Stimulated activated CD4-positive, alpha-beta T cell treated with anti-CD3 and anti-CD28 coated beads, Interleukin-1b, Interleukin-23, amount 100 ng/mL, for 4 hours (primary cell): ENCODE measurements around the gene DOCK9.
"Not testable (repeated sequence)": the region's sequence is repeated elsewhere in the genome, so short reads cannot be mapped to it uniquely, and the experiment has no call there.

Source experiments
- DNase-seq, 2 donors: peaks; one replicate each; pipeline ENCODE4 v3.0.0-alpha.2; 2020; ENCODE audit warnings: low read depth in 2 of 2

DOCK9 gene

DNA sequence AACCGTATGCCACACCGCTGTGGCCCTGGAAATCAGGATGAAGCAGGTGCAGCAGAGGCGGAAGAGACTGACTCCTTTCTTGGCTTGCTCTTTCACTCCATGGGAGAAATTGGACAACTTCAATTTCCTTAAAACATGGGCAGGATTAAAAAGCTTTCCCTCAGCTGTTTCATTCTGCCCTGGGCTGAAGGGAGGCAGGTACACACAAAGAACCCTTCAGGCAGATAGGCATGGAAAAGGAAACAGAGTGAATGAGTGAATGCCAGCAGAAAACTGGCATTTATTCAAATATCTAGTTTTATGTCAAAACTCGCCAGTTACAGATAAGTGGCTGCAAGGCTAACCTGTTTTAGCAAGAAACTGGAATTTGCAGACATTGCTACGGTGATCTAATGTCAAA, 154.4 kb downstream of the DOCK9 start:
- DNase-seq = no peak

DNA sequence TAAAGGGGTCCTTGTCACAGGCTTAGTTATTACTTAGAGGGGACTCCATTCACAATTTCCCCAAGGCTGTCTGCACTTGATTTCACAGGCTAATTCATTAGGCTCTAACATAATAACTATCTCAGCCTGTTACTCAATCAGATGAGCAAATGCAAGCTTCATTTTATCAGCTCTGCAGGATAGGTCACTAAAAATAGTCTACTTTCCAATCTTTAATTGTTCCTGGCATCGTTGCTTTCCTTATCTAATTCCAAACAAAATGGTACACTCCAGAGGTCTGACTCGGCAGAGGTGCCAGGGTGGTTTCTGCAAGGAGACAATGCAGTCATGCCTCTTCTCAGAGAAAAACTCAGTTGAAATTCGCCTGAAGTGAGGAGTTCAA, 155.6 kb downstream of the DOCK9 start:
- no peak for DNase-seq

DNA sequence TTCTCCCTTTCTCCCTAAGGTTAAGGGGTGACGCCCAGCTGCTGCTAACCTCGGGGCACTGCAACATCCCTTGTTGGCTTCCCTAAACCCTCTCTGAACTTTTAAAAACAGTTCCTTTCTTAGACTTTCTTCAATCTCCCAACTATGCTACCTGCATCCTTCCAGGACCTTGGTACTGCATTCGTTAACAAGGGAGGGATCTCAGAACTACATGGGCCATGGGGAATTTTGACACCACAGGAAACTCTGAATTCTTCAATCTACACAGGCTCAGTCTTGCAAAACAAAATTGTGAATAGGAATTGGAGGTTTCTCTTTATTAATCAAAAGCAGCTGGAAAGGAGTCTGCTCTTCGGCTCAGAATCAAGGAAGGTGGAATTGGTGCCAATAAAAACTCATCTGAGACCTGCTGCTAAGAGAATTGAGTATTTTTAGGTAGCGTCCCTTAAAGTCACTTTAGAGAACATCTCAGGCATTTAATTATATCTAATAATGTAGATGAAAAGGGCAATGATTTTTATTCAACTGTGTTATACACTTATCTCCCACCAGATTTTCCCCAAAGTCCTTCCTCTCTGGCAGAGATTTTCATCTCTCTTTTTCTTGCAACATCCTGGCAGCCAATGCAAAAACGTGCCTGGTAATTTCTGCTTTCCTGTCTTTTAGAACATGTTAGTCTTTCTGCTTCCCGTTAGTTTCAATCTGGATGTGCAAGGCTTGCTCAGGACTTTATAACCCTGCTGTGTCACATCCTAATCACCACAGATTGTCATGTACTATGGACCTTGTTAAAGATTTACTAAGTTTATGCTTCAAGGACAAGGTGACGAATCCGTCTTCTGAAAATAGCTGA, 156.3 kb downstream of the DOCK9 start:
- DNase-seq = no peak

DNA sequence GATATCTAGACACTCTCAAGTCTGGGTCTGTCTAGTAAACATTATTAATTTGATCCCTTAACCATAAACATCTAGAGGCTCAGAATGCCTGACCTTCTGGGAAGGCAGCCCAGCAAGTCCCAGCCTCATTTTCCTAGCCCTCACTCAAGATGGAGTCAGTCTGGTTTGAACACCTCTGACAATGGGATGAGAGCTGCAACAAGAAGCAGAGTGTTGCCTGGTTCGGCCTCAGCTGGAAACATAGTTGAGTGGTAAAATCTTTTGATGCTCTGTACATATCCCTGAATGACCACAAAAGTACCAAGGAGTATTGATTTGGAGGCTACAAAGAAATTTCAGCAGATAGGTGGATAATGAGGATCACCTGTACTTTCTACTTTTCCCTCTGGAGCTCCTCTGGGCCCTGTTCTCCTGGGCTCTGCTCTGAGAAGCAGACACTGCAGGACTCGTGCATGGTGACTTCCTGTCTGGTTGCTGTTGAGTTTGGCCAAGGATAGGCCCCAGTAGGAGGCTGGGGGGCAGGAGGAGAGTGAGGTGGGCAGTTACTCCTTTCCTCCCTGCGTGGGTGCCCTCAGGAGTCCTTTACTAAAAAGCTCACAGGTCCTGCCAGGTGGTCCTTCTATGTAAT, 157.0 kb downstream of the DOCK9 start:
- no peak for DNase-seq

DNA sequence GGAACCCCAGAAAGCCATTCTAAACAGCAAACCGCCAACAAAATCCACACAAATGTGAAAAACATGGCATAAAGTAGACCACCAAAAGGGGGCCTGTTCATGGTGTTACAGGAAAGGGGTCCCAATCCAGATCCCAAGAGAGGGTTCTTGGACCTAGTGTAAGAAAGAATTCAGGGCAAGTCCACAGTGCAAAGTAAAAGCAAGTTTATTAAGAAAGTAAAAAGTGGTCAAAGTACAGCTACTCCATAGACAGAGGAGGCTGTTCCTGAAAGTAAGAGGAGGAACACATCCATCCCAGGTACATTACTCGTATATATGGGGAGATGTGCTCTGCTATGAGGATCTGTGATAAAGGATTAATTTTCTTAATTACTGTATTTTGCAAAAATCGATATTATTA, 157.6 kb downstream of the DOCK9 start:
- DNase-seq = no peak

DNA sequence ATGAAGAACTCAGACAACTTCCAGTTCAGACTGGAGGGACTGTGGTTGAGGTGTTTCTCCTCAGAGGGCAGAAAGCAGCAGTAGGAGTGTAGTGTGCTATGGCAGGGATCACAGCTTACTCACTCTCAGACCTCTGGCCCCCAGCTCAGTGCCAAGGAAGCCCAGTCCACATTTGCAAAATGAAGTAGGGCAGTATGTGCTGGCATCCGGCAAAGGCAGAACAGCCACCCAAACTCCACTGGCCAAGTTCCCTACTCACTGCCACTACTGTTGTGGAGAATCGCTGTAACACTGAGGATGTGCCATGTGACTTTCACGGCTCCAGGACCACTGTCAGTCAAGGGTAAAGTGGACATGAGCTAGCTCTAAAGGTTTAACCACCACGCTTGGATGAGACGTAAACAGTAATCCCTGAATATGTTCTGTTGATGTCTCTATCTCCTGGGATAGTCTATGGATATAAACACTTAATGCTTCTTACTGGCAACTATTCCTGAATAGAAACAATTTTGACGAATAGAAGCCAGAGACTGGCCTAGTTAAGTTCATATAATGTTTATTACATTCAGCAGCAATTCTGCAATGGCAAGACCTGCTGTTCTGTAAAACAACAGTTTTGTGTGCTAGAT, 158.4 kb downstream of the DOCK9 start:
- no peak for DNase-seq

DNA sequence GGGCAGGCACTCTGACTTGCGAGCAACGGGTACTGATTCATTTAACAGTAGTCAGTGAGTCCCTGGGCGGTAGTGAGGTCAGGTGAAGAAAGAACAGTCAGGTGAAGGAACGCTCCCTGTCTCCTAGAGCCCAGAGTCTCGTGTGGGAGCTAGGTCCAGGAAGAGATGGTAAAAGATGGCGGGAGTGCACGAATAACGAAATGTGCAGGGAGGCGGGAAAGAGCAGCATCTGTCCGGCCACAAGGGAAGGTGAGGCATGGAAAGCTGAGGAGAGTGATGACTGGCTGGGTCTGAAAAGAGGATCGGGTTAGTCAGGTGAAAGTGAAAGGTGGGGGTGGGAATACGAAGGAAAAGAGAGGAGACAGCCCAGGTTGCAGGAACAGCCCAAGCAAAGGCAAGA, 161.5 kb downstream of the DOCK9 start:
- no peak for DNase-seq

DNA sequence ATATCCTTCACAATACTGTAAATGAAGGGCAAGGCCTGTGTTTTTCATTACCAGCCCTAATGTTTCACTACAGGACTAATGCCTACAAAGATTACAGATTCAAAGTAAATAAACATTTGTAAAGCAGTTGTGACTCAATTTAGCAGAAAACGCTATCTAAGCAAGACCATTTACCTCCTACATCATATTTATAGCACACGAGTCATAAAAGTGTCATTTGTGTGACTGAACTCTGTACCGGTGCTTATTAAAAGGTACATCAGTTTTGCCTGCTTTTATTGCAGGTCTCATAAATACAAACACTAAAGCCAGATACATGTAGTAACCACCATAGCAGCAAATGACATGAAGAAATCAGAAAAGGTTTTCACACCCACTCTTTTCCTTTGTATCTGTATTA, 163.9 kb downstream of the DOCK9 start:
- no peak for DNase-seq

DNA sequence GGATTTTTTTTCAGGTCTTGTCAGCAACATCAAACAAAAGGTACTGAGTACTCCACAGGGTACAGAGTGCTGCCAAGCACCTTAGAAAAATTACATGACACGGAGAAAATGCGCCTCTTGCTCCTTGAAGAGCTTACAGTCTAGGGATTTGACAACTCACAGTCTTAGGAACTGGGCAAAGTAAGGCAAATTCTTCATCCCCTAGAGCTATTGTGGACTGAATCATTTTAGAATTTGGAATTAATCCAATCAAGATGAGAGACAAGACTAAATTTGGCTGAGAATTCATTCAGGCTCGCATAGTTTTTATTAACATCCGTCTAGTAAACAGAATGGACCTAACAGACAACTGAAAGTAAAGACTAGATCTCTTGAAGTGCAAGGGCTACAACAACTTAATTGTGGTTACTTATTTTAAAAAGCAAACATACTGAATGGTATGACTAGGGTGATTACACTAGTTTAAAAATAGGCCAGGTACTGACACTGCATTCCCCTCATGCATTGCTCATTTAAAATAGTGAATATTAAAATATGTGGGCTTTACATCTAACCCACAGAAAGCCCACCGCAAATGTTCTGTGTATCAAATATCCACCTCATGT, 165.6 kb downstream of the DOCK9 start:
- not testable (repeated sequence) for DNase-seq

DNA sequence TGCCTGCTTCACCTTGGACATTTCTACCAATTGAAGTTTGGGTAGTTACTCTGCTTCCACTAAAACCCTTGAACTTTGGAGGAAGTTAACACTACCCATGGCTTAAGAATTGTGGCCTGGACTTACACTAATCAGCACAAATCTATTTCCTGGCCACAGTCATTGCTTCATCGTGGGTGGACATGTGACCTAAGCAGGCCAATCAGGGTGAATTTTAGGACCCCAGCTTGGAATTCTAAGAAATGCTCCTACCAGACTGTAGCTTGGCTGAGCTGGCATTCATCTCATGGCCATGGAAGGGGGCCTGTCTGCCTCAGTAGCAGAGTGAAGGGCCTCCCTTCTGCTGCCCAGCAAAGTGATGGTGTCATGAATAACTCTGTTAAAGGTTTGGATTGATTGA, 167.1 kb downstream of the DOCK9 start:
- DNase-seq = no peak

DNA sequence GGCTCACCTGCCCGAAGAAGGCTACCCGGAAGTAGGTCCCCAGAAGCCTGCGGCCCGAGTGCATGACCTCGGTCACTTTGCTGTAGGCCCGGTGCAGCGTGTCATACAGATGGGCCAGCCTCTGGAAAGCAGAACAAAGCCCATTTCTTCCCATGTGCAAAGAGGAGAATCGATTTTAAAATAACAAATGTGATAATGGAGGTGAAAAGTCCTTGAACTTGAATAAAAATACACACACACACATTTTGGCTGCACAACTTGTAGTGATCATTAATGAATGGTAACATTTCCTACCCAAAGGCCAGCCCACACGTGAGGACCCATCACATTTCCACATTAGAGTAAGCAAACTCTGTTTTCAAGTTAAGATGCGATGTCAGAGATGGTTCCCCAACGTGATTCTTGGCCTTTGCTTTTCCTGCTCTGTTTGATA, 168.5 kb downstream of the DOCK9 start:
- DNase-seq = no peak

DNA sequence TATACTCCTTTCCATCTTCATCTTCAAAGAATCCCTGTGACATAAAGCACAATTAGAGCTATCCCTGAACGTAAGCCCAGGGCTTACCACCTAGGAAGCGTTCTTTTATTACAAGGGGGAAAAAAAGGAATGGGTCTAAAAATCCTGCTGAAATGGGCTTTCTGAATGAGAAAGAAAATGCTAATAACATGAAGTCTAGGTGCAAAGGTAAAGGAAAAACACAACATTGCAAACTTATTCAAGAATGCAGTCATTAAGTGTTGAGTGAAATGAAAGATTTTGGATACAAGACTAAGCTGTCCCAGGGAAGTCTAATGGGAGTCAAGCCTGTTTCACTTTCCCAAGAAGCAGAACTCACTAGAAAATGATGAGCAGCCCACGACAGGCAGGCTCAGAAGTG, 170.1 kb downstream of the DOCK9 start:
- DNase-seq = no peak

DNA sequence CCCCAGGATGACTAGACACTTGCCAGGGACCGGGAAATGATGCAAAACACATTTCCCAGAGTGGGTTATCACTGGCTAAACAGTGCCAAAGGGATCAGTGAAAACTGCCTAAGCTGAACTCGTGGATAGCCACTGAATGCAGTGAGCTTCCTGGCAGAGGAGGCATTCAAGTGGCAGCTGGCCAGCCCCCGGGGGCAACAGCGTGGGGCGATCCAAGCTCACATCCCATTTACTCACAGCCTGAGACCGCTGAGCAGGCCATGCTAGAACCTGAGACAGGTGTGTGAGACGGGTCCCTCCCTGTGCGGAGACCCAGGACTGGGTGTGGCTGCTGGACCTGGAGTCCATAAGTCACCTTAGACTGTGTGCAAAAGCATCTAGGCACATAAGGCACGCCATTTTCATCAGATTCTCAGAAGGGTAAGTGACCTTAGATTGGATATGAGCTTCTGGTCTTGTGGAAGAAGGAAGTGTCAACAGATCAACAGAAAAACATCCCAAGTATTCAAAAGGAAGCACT, 173.5 kb downstream of the DOCK9 start:
- no peak for DNase-seq

DNA sequence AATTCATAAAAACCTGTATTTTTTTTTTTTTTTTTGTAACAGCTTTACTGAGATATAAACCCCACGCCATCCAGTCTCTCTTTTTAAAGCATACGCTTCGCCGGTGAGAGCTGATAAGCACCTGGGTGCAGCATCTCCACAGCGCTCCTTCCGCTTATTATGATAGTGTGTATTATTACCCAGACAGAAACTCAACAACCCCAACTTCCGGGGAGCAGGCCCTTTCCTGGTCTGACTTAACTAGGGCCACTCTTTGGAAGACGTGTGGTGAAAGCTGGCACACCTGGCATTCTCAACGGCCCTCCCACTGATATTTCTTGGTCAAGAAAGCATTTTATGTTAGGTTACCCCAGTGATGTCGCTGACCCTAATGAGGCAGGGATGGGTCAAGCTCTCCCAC, 173.9 kb downstream of the DOCK9 start:
- DNase-seq = no peak

DNA sequence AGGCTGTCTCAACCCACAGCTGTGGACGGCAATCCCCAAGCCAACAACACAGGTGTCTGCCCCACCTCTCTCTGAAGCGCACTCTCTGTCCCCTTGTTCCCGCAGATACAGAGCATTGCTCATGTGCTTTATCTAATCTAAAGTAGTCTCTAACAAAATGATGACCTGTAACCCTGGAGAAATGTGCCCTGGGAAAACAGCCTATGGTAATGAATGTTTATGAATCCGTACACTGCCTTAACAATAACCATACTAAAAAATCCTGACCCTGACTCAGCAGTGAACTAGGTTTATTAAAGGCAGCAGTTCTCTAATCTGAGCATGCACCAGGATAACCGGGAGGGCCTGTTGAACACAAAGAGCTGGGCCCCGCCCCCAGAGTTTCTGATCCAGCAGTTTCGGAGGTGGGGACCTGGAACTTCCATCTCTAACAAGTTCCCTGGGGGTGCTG, 174.7 kb downstream of the DOCK9 start:
- no peak for DNase-seq

DNA sequence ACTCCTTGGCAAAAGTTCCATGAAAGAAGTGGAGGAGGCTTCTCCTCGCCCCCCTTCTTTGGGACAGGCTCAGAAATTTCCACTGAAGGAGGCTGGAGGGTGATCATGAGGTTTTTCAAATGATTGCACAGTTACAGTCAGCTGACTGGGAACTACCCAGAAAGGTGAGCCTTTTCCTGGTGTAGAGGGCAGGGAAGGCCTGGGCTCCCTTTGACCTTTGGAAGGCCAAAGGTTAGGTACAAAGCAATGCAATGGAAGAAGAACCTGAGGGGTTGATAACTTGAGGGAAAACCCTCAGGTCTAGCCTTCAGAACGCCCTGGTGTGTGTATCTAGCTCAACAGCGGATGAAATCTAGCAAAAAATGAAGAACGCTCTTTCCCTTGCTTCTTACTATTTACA, 175.3 kb downstream of the DOCK9 start:
- DNase-seq = no peak

DNA sequence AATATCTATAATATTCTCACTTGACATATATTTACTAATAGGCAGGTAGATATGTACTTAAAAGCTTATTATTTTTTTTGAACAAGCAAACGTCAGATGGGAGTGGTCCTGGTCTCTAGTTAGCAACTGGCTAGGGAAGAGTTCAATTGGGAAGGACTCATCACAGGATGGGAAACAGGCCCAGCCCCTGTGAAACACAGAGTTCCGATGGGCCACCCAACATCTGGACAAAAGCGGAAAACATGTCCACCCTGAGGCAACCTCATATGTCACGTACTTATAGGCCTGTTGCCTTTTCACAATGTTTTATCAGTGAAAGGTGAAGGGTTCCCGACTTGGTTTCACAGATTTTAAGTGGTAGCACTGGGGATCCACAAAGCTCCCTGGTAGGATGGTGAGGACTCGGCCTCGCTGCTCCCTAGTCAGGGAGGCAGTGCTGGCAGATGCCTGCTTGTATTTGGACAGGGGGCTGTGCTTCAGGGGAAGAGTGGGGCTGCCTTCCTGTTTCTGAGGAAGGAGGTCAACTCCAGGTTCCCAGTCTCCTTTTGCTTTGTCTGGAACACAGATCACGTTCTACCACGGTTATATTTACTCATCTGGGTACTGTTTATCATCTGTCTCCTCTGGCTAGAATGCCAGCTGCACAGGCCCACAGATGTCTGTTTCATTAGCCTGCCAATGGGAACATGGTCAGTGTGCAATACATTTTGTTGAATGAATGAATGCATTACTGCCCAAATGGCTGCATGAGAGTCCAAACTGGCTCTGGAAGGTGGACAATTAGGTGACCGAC, 176.0 kb downstream of the DOCK9 start:
- no peak for DNase-seq

DNA sequence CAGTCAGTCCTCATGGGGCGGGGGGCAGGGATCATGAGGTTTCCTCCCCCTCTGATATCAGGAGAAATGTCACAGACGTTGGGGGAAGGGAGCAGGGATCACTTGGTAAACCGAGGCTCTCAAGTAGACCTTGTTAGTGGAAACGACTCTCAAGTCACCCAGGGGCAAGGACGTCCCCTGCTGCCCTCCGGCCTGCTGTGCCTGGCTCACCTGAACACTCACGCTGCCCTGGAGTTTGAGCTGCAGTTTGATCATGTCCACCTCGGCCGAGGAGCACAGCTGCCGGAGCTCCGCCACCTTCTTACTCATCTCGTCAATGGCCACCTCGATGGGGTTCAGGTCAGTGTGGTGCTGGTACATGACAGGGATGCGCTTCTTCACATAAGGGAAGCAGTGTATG, 177.8 kb downstream of the DOCK9 start:
- no peak for DNase-seq

DNA sequence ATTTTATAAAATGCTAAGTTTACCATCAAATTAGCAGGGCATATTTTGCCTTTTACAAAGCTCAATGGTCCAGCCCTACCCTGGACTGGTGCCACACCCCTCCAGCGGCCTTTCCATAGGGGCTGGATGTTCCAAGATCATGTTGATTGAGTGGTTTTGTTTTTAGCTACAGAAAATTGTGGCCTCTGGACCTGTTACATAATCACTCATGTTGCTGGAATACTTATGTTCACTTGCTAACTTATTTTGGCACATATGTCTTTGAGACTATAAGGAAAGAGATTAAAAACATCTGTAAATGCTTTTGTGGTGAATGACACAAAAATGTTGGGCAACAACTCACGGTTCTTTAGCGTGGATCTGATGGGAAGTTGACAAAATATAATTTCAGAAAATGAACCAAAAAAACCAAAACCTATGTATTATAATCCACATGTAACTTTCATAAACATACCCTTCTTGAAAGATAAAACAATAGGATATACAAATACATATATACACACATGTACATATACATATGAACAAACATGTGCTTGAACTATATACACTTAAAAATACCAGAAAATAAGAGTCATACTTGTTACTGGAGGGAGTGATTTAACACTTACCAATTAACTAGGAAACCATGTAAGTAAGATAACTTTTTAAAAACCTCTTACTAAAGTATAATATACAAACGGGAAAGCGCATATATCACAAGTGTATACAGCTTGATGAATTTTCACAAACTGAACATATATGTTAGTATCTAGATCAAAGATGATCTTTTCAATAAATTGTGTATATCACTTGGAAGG, 178.8 kb downstream of the DOCK9 start:
- DNase-seq = no peak

DNA sequence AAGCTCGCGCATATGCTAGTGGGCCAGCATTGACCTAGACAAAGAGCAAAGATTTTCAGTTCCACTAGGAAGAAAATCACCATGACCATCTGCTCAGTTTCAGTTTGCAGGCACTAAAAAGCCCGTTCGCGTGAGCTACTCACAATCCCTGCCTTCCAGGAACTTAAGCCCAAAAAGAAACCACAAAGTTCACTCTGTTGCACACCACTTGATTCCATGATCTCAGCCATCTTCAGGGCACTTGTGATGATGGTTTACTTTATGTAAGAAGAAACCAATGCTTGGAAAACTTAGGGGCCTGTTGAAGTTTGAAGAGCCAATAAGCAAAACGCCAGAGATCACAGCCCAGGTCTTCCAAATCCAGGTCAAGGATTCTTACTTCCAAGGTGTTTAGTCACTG, 180.4 kb downstream of the DOCK9 start:
- DNase-seq = no peak

DNA sequence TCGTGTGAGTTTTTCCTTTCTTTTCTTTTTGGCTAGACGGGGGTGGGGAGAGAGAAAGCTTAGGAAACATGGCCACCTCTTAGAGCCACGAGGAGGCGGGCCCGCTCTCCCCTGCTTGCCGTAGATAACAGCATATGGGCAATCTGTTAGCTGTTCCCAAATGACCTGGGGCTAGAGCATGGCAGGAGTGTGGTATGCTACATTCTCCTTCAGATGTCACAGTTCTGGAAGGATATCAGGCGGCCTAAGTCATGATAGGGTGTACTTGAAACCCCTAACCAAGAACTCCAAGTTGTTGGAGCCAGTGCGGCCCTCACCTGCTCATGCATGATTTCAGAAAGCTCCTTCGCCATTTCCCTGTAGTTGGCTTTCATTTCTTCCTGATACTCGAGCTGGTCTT, 181.1 kb downstream of the DOCK9 start:
- no peak for DNase-seq
